Medulla oblongata (tissue), 1 donor: ENCODE data around the gene MFN2.
"Not testable (repeated sequence)": the region's sequence is repeated elsewhere in the genome, so short reads cannot be mapped to it uniquely, and the experiment has no call there.

Experiments
- DNase-seq: peaks from one replicate; pipeline ENCODE4 v3.0.0-alpha.2; 2015; ENCODE audit errors: extremely low spot score

MFN2 gene

DNA sequence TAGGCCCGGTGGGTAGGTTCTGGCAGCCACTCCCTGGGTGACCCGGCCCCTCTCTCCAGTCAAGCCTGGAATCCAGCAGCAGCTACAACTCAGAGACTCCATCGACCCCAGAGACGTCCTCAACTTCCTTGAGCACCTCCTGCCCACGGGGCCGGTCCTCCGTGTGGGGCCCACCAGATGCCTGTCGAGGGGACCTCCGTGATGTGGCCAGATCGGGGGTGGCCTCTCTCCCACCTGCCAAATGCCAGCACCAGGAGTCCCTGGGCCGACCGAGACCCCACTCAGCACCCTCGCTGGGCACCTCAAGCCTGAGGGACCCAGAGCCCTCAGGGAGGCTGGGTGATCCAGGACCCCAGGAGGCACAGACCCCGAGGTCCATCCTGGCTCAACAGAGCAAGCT is 41.8 kb downstream of the MFN2 start:
- no peak for DNase-seq

DNA sequence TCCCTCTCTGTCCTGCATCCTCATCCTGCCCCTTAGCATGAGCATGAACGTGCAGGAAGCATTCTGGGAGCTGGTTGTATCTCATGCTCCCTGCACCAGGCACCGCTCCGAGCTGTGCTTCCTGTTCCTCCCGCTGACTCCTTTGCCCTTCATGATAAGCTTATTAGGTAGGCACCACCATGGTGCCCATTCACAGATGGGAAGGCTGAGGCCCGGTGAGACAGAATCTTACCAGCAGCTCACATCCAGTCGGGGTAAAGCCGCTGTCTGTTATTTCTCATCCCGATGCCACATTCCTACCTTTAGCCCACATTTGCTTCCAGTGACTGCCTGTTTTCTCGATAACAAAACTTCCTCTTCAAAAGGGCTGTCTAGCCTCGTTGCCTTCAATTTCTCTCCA is 46.3 kb downstream of the MFN2 start:
- DNase-seq, result no peak

DNA sequence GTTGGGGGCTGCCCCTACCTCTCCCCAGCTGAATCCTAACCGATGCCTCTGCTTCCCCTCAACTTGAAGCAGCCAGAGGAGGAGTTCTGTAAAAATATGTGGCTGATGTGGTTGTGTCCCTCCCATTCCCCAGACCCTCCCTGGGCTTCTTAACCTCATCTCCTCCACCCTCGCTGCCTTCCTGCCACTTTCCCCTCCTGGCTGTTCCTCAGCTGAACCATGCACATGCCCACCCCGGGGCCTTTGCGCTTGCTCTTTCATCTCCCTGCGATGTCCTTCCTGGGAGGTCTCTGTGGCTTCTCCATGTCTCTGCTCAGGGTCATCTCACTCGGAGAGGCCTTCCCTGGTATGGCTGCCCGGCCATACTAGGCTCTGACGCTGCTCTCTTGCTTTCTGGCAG is 48.0 kb downstream of the MFN2 start:
- no peak for DNase-seq

DNA sequence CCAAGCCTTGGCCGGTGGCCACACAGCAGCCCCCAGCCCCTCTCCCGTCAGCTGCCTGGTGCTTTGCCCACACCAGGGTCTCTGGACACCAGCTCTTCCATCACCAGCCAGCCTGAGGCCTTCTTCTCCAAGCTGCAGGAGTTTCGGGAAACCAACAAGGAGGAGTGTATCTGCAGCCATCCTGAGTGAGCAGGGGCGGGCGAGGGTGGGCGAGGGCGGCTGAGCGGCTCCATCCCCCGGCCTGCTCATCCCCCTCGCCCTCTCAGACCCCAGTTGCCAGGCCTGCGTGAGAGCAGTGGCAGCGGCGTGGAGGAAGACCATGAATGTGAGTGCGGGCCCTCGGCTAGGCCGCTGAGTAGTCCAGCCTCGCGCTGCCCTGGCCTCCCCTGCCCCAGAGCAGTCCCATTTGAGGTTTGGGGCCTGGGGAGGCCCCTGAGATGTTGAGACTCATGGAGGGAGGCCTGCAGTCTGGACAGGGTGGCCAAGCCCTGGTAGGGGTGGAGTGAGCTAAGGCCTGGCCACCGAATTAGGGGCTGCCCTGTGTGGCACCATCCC is 48.8 kb downstream of the MFN2 start:
- DNase-seq, result no peak

DNA sequence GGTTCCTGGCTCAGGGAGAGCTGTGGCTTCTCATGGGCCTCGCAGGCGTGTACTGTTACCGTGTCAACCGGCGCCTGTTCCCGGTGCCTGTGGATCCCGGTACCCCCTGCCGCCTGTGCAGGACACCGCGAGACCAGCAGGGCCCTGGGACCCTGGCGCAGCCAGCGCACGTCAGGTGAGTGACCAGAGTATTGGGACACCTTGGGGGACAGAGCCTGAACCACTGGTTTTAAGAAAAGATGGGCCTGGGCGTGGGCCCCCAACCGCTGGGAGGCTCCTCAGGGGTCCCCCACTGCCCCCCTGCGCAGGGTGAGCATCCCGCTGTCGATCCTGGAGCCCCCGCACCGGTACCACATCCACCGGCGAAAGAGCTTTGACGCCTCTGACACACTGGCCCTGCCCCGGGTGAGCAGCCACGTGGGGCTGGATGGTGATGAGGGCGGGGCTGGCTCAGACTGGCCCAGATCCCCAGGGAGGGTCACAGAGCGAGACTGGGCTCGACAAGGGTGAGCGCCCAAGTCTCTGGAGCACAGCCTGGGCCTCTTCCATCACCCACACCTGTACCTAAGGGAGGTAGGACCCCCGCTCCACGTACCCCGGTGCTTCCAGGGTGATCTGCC is 49.6 kb downstream of the MFN2 start:
- no peak for DNase-seq

DNA sequence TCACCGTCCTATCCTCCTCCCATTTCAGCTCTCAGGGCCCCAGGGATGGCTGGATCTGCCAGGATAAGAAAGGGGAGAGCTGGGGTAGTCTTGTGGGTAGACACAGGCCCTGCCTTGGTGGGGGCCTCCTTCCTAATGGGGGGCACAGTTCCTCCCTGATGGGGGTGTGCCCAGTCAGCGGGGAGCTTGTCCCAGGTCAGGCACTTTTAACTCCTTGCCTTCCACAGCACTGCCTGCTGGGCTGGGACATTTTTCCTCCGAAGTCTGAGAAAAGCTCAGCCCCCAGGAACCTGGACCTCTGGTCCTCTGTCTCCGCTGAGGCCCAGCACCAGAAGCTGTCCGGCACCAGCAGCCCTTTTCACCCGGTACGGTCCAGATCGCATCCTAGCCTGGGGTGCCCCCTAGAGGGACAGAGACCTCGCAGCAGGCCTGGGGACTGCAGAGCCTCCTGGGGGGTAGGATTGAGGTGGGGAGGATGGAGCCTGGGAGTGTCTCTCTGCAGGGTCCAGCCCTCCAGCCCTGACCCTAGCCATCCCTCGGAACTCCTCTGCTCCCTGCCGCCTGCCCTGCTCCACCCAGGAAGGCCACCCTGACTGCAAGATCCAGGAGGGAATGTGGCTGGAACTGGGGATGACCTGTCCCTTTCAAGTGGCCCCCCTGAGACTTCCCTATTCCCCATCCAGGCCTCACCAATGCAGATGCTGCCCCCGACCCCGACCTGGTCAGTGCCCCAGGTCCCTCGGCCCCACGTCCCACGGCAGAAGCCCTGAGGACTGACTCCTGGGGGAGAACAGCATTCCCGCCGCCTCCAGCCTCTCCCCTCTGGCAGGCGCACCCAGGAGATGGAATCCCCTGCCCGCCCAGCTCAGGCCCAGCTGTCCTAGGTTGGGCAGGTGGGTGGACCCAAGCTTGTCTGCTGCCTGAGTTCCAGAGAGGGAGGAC is 51.1 kb downstream of the MFN2 start:
- peak; percentile 39 for DNase-seq

DNA sequence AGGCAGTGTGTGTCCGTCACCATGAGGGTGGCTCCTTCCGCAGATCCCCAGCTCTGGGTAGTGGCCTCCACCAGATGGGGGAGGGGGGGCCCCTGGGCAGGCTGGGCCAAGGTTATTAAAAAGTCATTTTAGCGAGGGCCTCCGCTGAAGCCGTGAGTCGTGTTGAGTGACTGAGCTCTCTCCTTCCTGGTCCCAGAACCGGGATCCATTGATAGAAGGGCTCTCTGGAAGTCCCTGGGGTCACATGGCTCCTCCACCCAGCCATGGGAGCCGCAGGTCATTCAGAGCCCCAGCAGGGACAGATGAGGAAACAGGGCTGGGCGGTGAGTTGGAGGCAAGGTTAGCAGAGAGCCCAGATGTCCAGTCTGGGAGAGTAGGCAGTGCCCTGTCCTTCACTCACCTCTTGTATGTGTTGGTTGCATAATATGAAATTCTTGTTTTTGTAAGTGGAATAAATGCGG is 51.9 kb downstream of the MFN2 start:
- no peak for DNase-seq

DNA sequence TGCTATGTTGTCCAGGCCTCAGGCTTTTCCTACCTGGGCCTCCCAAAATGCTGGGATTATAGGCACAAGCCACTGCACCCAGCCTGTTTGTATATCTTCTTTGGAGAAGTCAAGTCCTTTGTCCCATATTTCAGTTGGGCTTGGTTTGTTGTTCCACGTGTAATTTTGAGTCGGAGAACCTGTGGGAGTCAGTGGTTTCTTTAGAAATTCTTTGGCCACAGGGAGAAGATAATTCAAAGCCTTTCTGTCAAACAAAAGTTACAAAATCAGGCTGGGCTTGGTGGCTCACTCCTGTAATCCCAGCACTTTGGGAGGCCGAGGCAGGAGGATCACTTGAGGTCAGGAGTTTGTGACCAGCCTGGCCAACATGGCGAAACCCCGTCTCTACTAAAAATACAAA is 53.2 kb downstream of the MFN2 start:
- DNase-seq, result not testable (repeated sequence)

DNA sequence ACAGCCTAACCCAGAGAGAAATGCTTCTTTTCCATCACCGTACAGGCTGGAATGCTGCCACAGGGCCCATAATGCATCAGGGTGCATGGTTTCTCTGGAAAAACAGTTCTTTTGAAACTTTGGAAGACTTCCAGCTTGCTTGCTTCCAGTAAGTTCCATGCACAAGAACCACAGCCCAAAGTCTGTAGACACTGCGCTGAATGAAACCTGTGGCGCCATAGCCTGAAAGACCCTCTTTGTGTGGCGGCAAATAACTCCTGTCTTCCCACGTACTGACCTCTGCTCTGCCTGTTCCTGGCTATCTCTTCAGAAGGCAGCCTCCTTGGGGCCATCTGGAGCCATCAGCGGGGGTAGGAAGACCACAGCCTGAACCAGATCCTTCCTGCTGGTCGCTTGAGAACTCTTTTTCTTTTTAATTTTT is 54.1 kb downstream of the MFN2 start:
- peak; percentile 30 for DNase-seq

DNA sequence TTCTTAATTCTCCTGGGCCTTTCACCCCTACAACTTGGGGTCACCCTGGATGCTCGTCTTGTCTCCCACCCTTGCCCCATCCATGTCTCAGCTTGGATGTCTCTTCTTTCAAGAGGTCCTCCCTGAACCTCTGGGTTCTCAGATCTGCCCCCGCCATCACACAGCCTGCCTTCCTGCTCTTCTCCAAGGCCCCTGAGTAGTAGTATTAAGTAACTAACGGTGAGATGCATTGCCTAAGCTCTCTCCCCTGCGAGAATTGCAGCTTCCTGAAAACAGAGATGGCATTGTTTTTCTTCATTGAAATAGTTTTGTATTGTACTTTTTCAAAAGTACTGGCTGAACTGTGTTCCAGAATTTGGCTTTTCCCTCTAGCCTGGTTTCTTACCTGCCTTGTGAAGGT is 55.1 kb downstream of the MFN2 start:
- DNase-seq, result no peak

DNA sequence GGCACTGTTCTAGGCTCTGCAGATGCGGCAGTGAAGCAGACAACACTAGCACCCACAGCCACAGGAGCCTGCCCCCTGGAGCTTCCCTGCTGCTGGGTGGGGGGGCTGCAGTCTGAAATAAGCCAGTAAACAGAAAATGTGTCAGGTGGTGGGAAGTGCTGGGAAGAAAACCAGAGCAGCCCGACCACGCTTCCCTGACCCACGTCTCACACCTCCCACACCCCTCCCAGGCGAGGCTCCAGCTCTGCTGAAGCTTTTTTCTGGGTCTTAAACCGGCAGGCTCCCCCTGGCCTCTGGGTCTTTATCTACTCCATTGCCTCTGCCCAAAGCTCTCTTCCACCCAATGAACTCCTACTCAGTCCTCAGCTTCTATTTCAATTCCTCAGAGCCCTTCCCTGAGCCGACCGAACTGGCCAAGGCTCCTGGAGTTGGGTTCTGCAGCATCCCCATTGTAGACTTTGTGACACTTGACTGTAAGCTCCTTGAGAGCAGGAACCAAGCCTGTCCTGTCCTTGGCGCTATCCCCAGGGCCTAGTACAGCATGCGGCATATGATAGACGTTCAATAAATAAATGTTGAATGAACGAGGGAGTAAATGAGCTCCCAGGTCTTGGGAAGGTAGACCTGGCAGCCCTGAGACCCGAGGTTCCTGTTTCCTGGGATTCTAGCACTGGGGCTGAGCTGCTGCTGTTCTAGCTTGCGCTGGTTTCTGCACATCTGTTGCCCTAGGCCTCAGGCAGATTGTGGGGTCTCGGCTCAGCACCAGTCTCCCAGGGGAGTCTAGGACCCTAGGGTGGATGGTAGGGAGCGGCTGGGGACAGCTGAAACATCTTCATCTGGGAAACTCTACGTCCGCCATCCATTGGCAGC is 57.5 kb downstream of the MFN2 start:
- DNase-seq, result no peak

DNA sequence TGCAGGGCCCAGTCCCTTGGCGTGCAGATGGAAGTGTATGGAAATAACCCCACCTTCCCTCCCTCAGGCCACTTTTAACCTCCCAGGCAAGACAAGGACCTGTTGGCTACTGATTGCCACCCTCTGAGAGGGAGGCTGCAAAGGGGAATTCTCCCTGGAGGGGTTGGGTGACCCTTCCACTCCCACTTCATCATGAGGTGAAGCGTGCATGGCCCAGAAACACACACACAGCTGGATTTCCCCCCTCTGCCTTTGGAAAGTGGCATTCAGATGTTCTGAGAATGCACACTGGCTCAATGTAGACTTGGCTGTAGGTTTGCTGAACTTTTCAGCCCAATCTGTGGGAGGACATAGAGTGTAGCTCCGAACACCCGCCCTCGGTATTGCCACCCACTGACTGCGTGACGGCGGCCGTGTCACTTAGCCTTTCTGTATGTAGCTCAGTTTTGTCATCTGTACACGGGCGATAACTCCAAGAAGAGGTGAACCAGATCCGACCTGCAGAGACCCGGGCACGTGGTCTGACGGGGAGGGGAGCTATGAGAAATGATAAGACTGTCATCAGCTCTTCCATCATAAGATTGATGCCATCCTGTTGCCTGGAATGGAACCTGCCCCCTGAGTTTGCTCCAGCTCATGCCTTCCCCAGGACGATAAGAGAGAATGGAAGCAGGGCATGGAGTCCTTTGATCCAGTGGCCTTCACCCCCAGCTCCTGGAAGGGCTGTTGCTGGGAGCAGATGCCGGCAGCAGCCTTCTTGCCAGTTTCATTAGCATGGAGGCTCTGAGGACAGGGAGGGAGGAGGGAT is 58.3 kb downstream of the MFN2 start:
- DNase-seq, result no peak

DNA sequence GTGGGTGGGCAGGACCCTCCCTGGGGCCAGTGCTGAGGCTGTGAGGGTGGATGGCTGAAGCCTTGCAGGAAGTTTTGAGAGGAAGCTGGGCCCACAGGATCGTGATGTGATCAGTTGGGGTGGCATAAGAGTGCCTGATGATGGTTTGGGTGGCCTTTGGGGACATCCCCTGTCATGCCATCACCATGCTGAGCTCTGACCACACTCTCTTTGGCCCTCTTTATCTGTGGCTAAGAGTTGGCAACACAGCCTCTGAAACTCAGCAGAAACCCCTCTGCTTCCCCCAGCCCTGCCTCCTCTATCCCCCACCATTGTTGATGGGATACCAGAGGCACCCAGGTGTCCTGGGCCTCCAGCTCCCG is 58.9 kb downstream of the MFN2 start:
- no peak for DNase-seq

DNA sequence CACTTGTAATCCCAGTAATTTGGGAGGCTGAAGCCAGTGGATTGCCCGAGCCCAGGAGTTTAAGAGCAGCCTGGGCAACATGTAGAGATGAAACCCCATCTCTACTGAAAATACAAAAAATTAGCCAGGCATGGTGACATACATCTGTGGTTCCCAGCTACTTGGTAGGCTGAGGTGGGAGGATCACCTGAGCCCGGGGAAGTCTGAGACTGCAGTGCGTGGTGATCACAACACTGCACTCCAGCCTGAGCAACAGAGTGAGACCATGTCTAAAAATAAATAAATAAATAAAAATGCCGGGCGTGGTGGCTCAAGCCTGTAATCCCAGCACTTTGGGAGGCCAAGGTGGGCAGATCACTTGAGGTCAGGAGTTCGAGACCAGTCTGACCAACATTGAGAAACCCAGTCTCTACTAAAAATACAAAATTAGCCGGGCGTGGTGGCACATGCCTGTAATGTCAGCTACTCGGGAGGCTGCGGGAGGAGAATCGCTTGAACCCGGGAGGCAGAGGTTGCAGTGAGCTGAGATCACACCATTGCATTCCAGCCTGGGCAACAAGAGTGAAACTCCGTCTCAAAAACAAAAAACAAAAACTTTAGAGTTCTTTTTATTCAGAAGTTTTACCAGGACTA is 59.7 kb downstream of the MFN2 start:
- not testable (repeated sequence) for DNase-seq

DNA sequence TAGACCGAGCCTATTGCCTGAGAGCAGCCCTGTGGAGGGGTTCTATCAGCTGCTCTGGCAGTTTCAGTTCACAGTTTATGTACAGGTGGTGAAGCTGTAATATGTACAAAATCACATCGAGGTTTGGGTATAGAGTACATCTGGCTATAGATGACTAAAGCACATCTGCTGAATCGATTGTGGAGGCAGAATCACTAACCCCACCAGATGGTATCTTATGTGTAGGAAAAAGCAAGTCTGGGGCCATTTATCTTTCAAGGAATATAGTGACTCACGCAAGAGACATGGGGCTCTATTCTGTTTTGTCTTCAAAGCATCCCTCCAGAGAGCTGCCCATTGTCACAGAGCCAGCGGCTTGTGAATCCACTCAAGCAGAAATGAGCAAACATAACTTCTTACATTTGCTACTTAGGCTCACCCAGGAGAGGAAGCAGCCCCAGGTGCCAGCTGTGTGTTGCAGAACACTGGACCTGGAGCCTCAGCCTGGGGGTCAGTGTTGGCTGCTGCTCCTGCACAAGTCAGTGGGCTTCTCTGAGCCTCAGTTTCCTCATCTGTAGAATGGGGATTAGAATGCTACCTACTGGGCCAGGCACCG is 60.3 kb downstream of the MFN2 start:
- DNase-seq, result no peak

DNA sequence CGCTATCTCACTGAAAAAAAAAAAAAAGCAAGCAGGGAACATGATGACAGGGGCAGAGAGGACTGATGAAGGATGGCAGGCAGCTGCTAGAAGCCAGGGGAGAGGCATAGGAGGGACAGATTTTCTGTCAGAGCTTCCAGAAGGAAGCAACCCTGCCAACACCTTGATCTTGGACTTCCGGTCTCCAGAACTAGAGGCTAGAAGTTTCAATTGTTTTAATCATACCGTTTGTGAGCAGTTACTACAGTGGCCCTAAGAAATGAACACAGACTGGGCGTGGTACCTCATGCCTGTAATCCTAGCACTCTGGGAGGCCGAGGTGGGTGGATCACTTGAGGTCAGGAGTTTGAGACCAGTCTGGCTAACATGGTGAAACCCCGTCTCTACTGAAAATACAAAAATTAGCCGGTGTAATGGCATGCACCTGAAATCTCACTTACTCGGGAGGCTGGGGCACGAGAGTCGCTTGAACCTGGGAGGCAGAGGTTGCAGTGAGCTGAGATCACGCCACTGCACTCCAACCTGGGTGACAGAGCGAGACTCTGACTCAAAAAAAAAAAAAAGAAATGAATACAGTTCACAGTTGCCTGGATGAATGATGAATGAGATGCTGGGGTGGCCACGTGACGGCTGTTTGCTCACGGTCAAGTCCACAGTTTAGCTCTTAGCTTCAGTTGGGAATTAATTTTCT is 64.1 kb downstream of the MFN2 start:
- DNase-seq, result not testable (repeated sequence)

DNA sequence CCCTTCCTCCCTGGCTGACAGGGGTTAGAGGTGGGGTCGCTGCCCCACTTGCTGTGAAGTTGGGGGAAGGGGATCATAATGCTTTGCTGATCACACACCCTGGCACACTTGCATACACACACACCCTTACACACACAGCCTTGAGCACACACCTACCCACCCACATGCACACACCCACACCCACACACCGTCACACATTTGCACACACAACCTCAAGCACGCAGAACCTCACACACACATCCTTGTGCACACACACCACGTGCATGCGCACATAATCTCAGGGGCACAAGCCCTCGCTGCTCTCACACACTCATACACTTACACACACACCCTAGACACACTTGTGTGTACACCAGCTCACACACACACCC is 66.5 kb downstream of the MFN2 start:
- DNase-seq, result no peak

DNA sequence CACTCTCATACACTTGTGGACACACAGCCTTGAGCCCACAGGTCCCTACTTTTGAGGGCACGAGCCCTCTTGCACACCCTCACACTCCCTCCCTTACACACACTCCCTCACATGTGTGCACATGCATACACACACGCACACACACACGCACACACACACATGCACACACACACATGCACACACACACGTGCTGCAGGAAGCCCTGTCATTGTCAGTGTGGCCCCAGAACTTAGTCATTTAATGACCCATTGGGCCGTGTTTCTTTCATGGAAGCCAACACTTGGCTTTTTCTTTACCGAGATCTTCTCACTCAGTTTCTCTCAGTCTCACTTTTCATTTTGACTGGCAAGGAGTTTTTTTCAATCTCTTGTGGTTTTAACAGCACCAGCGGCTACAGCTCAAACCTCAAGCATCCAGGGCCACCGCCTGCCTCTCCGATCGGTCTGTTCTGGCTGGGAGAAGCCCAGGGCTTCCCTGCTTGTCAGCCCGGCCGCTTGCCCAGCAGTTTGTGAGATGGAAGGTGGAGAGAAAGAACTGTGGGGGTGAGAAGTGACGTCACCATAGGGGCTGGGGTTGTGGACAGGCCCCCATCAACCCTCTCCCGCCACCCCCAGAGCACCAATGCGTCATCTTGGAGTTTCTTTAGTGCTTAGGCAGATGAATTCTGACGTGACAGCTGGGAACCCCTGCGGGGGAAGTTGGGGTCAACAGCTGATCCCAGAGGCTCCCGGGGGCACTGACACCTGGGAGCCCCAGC is 67.1 kb downstream of the MFN2 start:
- no peak for DNase-seq

DNA sequence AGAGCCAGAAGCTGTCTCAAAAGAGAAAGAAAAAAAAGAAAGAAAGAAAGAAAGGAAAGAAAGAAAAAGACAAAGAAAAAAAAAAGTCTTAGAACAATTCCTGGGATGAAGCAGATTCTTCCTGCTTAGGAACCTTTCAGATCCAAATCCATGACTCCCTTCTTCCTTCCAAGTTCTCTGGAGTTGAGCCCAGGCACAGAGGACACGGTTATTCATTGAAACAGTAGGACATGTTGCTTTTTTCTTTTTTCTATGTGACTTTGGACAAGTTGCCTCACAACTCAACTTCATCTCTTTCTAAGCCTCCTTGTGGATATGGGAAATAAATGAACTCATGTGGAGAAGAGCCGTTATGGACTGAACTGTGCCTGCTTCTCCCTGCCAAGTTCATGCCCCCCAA is 68.1 kb downstream of the MFN2 start:
- peak; percentile 88 for DNase-seq
